ENCODE results near the gene MYO3B.
A peak's percentile ranks its signal among the peaks of the same experiment; 100 is the strongest.

MYO3B gene

DNA sequence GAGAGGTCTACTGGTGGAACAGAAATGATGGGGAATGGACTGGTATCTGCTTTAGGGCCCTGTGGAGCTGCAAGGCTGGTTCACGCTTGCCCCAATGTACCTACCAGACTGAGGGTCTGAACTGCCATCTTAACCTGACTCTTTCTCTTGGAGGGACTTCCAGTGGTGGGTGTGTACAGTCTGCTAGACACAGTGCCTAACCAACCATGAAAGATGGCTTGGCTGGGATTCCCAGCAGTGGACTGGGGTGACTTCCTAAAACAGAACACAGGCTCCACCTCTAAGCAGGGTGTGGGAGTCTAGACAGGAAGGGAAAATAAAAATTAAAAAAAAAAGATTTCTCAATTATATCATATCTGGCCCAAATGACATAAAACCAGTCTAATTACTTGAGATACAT lies 25.5 kb upstream of the MYO3B start:
- no peak overlapping the region for H3K27ac ChIP-seq
- TF ChIP-seq, protein P1, sequence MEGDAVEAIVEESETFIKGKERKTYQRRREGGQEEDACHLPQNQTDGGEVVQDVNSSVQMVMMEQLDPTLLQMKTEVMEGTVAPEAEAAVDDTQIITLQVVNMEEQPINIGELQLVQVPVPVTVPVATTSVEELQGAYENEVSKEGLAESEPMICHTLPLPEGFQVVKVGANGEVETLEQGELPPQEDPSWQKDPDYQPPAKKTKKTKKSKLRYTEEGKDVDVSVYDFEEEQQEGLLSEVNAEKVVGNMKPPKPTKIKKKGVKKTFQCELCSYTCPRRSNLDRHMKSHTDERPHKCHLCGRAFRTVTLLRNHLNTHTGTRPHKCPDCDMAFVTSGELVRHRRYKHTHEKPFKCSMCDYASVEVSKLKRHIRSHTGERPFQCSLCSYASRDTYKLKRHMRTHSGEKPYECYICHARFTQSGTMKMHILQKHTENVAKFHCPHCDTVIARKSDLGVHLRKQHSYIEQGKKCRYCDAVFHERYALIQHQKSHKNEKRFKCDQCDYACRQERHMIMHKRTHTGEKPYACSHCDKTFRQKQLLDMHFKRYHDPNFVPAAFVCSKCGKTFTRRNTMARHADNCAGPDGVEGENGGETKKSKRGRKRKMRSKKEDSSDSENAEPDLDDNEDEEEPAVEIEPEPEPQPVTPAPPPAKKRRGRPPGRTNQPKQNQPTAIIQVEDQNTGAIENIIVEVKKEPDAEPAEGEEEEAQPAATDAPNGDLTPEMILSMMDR (conservative IDR thresholded peaks at IDR 0.05) = no peak
- TF ChIP-seq ZFX (IDR thresholded peaks at IDR 0.05) = no peak

DNA sequence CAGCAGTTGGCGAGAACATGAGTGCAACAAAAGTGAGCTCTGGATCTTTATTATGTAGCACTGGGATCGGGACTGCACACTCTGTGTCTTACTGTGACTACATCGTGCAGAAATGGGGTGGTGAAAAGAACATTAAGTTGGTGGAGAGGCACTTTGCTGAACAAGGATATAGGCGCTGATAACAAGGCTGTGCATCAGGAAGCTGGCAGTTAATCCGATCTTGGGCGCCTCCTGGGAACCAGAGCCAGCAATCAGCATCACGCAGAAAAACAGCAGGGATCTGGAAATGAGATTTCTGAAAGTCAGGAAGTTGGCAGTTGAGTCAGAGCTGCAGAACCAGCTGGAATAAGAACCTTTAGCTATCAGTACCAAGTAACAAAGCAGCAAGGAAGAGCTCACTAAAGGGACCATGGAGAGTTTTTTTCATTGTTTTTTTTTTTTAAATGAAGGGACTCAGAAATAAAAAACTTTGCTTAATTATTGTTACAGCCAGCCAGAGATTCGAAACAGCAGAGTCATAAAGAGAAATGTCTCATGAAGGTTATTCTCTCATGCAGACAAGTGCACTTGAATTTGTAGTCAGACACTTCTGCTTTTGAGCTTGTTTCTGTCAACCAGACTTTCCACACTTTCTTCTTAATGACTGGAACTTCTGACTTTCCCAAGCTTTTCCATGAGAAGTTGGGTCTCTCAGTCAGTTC lies 22.8 kb upstream of the MYO3B start:
- TF ChIP-seq, protein P1 (conservative IDR thresholded peaks at IDR 0.05) = peak; percentile 21; the same call in 1 of the 2 replicates
- TF ChIP-seq ZFX (IDR thresholded peaks at IDR 0.05) = no peak
- peak overlapping the region; percentile 32; the same call in 1 of the 2 replicates for H3K27ac ChIP-seq

DNA sequence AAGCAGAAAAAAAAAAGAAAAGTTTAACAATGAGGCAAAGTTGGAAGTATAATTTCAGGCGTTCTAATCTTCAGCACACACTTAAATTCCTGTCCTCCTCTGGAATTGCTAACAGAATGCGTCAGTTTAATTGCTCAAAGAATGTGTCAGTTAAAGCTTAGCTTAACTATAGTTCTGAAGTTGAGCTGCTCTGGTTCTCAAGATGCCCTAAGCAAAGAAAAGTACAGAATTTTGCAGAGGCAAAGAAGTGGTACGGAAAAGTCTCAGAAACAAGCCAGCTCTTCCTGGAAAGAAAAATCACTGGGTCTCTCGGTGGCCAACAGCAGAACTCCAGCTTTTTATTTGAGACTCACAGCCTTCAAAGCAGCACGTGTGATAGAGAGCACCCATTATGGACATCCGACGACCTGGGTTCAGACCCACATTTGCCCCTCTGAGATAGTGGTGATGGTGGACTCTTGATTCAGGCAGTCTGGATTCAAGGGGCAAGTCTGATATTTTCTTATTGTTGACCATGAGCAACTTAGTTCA lies 22.2 kb upstream of the MYO3B start:
- TF ChIP-seq, protein P1 (conservative IDR thresholded peaks at IDR 0.05) = no peak; the same call in 1 of the 2 replicates
- no peak for TF ChIP-seq ZFX (IDR thresholded peaks at IDR 0.05)
- H3K27ac ChIP-seq = no peak overlapping the region

DNA sequence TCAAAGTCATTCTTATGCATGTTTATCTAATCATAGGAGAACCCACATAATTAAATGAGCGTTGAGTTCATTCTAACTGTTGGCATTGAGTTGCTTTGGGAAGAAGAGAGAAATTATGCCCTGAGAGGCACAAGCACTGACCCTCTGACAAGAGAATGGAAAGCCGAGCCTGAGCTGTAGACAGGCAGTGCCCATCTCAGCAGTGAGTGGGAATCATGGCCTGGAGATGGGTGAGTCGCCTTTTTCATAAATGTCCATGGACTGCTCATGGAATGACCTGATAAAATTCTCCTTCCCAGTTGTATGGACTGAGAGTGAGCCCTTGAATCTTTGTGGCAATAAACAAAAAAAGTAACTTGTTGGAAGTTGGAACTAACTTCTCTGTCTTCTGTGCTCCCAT lies 21.4 kb upstream of the MYO3B start:
- no peak overlapping the region for H3K27ac ChIP-seq
- no peak for TF ChIP-seq ZFX (IDR thresholded peaks at IDR 0.05)
- TF ChIP-seq, protein P1 (conservative IDR thresholded peaks at IDR 0.05) = no peak

DNA sequence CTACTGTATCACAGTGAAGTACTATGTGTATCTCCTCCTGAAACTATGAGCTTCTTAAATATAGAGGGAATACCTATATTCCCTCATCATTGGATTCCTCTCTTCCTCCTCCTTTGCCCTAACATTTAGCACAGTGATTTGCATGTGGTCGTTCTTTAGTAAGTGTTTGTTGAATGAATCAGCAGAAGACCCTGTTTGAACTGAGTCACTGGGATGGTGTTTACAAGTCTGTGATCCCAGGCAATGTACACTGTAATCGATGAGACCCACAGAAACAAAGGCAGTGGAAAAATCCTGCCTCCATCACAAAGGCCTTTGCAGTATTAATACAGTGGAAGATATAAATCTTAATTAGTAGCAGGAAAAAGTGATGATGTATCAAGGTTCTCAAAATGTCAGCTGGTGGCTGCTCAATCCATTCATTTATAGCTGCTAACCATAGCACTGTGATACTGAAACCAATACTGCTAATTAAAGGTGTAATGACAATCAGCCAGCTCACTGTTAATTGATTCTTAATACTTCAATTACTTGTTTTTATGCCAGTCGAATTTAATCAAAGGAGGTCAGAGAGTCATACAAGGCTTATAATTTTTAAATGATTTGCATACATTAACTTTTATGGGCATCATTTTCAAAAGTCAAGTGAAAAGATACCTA lies 20.8 kb upstream of the MYO3B start:
- no peak overlapping the region for H3K27ac ChIP-seq
- TF ChIP-seq ZFX (IDR thresholded peaks at IDR 0.05) = no peak
- TF ChIP-seq, protein P1 (conservative IDR thresholded peaks at IDR 0.05) = no peak

DNA sequence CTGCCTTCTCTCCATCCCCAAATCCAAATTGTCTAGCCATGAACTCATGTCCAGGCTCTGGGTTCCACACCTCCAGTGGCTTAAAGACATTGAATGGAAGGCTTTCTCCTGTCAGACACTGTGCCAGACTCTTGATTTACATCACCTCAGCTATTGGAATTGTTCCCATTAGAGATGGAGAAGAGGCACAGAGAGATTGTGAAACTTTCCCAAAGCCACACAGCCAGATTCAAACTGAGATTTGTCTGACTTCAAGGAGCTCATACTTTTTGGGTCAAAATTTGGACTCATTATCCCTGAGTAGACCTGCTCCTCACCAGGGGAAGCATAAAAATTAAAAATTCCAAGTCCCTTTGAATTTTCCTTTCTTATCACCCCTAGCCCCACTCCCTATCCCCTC lies 18.9 kb upstream of the MYO3B start:
- TF ChIP-seq, protein P1 (conservative IDR thresholded peaks at IDR 0.05) = no peak
- TF ChIP-seq ZFX (IDR thresholded peaks at IDR 0.05) = no peak
- no peak overlapping the region for H3K27ac ChIP-seq
